ENCODE measurements around the gene DNAJB6. TPM values are rescaled to one million over a fixed set of nuclear protein-coding genes. Genes with fewer than 3 reads are reported as not detected.

Gene DNAJB6
- polyA plus RNA-seq, 3 donors: 66.6 to 117 (median 116) TPM

DNA sequence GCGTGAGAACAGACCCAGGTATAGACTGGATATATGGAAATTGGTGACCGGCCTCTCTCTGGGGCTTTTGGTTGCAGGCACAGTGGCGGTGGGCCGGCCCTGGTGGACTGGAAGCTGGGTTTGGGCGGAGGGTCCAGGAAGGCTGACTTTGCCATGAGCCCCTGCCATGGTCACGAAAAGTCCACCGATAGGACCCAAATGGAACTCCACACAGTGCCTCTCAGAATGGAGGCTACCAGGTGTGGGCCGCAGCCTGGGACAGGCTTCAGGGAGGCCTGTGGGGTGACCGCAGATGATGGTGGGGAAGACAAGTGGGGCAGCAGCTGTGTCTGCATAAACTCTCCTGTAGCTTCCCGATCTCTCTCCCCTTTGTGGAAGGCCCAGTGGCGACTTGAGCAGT is 123.2 kb downstream of the DNAJB6 start:
- no peaks in the 10 kb centered on the region for H3K9me3 ChIP-seq (replicated peaks in 1 of 2; ENCODE audit: control insufficient read depth in 1 of 2, insufficient read depth in 1 of 2, low read length in 2 of 2)
- Mint-ChIP-seq H3K9me3 (peaks cover 0 to 5% (median 0%) of the 10 kb centered on the region in 7 donors), H3K36me3 (no peaks in the 10 kb centered on the region), H3K4me3 (no peak overlapping the region), H3K4me1 (no peaks in the 10 kb centered on the region), H3K27ac (peak overlapping the region in 1 of 7 donors; percentile 46), H3K27me3 (ENCODE audit: low read depth in 3 of 3) (peaks cover 11 to 15% (median 14%) of the 10 kb centered on the region in 3 donors)
- no peak overlapping the region for H3K4me2 ChIP-seq (replicated peaks; ENCODE audit: extremely low read depth, low read length, poor library complexity, severe bottlenecking)
- no peak overlapping the region for H3K4me3 ChIP-seq (replicated peaks in 1 of 3; ENCODE audit: low read depth in 2 of 3, low read length in 3 of 3)
- WGBS (ENCODE audit: insufficient coverage): 96% methylated on average over 7 of the region's 11 CpGs
- H3K9ac ChIP-seq (ENCODE audit: insufficient read depth, low read length, poor library complexity, severe bottlenecking): no peak overlapping the region
- DNase-seq: no peak
- peaks cover 0 to 6% of the 10 kb centered on the region in 2 donors for H3K27me3 ChIP-seq (ENCODE audit: control insufficient read depth in 2 of 2, insufficient read depth in 2 of 2, low read length in 2 of 2)
- H3K27ac ChIP-seq (ENCODE audit: low read depth in 1 of 2, low read length in 2 of 2): no peak overlapping the region
- H3K79me2 ChIP-seq (ENCODE audit: insufficient read depth, low read length): no peaks in the 10 kb centered on the region
- no peaks in the 10 kb centered on the region for H3K36me3 ChIP-seq (replicated peaks in 1 of 2; ENCODE audit: control insufficient read depth in 1 of 2, insufficient read depth in 2 of 2, low read length in 2 of 2)
- no peaks in the 10 kb centered on the region for H3K4me1 ChIP-seq (ENCODE audit: control insufficient read depth in 1 of 2, insufficient read depth in 2 of 2, low read length in 2 of 2)
- no peak overlapping the region for H2AFZ ChIP-seq (ENCODE audit: insufficient read depth, low read depth, low read length, poor library complexity, severe bottlenecking)
- no peaks in the 10 kb centered on the region for H4K20me1 ChIP-seq (ENCODE audit: insufficient read depth, low read length)
- intact Hi-C loops (cut with micrococcal nuclease): no loop called here
- TF ChIP-seq, protein P1, sequence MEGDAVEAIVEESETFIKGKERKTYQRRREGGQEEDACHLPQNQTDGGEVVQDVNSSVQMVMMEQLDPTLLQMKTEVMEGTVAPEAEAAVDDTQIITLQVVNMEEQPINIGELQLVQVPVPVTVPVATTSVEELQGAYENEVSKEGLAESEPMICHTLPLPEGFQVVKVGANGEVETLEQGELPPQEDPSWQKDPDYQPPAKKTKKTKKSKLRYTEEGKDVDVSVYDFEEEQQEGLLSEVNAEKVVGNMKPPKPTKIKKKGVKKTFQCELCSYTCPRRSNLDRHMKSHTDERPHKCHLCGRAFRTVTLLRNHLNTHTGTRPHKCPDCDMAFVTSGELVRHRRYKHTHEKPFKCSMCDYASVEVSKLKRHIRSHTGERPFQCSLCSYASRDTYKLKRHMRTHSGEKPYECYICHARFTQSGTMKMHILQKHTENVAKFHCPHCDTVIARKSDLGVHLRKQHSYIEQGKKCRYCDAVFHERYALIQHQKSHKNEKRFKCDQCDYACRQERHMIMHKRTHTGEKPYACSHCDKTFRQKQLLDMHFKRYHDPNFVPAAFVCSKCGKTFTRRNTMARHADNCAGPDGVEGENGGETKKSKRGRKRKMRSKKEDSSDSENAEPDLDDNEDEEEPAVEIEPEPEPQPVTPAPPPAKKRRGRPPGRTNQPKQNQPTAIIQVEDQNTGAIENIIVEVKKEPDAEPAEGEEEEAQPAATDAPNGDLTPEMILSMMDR (IDR thresholded peaks at IDR 0.05): no peak

DNA sequence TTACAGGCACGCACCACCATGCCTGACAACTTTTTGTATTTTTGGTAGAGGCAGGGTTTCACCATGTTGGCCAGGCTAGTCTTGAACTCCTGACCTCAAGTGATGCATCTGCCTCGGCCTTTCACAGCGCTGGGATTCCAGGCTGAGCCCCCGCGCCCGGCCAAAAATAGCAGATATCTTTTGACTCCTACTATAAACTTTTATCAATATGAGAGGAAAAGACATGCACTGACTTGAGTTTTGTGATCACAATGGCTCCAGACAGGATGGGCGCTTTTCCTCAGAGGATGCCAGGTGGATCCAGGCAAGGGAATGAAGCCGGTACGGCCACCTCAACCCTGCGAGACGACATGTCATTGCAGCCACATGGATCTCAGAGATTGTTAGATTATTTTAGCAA is 123.9 kb downstream of the DNAJB6 start:
- intact Hi-C loops (cut with micrococcal nuclease): no loop called here
- peaks cover 14 to 17% (median 17%) of the 10 kb centered on the region in 3 donors for H3K27me3 Mint-ChIP-seq (ENCODE audit: low read depth in 3 of 3)
- 93% methylated on average over 7 of the region's 11 CpGs for WGBS (ENCODE audit: insufficient coverage)

More for the DNA sequence above, 123.9 kb downstream of the DNAJB6 start:
- Mint-ChIP-seq H3K4me1 (no peaks in the 10 kb centered on the region), H3K36me3 (no peaks in the 10 kb centered on the region), H3K4me3 (no peak overlapping the region), H3K27ac (no peak overlapping the region), H3K9me3 (peaks cover 0 to 2% (median 0%) of the 10 kb centered on the region in 7 donors)
- no peak for DNase-seq
- Histone ChIP-seq H3K27me3 (ENCODE audit: control insufficient read depth in 2 of 2, insufficient read depth in 2 of 2, low read length in 2 of 2) (peaks cover 0 to 10% of the 10 kb centered on the region in 2 donors), H3K4me1 (ENCODE audit: control insufficient read depth in 1 of 2, insufficient read depth in 2 of 2, low read length in 2 of 2) (no peaks in the 10 kb centered on the region), H3K79me2 (ENCODE audit: insufficient read depth, low read length) (no peaks in the 10 kb centered on the region), H3K27ac (ENCODE audit: low read depth in 1 of 2, low read length in 2 of 2) (no peak overlapping the region), H3K4me3 (replicated peaks in 1 of 3; ENCODE audit: low read depth in 2 of 3, low read length in 3 of 3) (no peak overlapping the region), H4K20me1 (ENCODE audit: insufficient read depth, low read length) (no peaks in the 10 kb centered on the region), H3K9ac (ENCODE audit: insufficient read depth, low read length, poor library complexity, severe bottlenecking) (no peak overlapping the region), H3K9me3 (replicated peaks in 1 of 2; ENCODE audit: control insufficient read depth in 1 of 2, insufficient read depth in 1 of 2, low read length in 2 of 2) (no peaks in the 10 kb centered on the region), H2AFZ (ENCODE audit: insufficient read depth, low read depth, low read length, poor library complexity, severe bottlenecking) (no peak overlapping the region), H3K36me3 (replicated peaks in 1 of 2; ENCODE audit: control insufficient read depth in 1 of 2, insufficient read depth in 2 of 2, low read length in 2 of 2) (no peaks in the 10 kb centered on the region), H3K4me2 (replicated peaks; ENCODE audit: extremely low read depth, low read length, poor library complexity, severe bottlenecking) (no peak overlapping the region)
- TF ChIP-seq, protein P1 (IDR thresholded peaks at IDR 0.05): no peak
